ENCODE results near the gene CAPN13. TPM values are rescaled to one million over a fixed set of nuclear protein-coding genes. Genes with fewer than 3 reads are reported as not detected.

Gene CAPN13
- total RNA-seq, 2 donors from 2014 or later, result 1.1 TPM; not detected in 1

DNA sequence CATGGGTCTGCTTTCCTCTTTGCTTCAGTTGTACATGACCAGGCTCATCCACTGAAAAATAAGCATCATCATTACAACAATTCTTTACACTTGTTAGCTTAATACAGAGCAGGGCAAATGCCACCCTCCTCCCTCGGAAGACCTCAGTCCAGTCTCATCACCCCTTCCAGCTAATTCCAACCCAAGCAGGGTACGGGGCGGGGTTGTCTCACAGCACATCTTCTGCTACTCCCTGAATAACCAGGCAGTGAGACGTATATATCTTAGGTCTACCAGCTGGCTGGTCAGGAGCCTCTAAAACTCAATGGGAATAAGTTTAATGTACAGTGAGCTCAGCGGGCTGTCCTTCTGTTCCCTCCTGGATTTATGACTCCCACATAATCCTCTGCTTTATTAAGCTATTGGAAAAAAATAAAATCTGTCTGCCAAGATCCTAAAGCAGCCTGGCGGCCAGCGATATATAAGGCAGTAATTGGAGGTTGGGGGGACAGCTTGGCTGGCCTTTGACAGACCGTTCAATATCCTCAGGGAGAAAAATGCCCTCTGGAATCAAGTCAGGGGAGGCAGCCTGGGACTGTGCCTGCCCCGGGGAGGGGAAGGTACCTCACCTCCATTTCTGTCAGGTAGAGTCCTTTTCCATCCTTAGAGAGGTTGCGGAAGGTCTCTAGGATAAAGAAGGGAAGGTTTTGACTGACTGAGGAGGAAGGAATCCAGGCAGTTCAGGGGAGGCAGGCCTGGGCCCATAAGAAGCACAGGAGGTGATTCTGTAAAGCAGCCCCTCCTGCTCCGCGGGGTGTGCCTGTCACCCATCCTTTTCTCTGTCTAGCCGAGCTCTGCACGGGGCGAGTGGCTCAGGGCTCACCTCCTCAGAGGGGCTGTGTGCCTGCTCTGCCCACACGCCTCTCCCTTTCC lies 76.3 kb downstream of the CAPN13 start:
- TF ChIP-seq, protein P1, sequence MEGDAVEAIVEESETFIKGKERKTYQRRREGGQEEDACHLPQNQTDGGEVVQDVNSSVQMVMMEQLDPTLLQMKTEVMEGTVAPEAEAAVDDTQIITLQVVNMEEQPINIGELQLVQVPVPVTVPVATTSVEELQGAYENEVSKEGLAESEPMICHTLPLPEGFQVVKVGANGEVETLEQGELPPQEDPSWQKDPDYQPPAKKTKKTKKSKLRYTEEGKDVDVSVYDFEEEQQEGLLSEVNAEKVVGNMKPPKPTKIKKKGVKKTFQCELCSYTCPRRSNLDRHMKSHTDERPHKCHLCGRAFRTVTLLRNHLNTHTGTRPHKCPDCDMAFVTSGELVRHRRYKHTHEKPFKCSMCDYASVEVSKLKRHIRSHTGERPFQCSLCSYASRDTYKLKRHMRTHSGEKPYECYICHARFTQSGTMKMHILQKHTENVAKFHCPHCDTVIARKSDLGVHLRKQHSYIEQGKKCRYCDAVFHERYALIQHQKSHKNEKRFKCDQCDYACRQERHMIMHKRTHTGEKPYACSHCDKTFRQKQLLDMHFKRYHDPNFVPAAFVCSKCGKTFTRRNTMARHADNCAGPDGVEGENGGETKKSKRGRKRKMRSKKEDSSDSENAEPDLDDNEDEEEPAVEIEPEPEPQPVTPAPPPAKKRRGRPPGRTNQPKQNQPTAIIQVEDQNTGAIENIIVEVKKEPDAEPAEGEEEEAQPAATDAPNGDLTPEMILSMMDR (IDR thresholded peaks at IDR 0.05), result no peak
- no peak overlapping the region for H3K27ac ChIP-seq
- H3K27me3 ChIP-seq (replicated peaks; ENCODE audit: insufficient read depth), result no peaks in the 10 kb centered on the region
- no peaks in the 10 kb centered on the region for H3K9me3 ChIP-seq
- H3K4me1 ChIP-seq (ENCODE audit: control insufficient read depth in 1 of 2, low read depth in 2 of 2), result no peaks in the 10 kb centered on the region
- H3K36me3 ChIP-seq, result no peaks in the 10 kb centered on the region
- no peak for DNase-seq (ENCODE audit: low spot score)
- H3K4me3 ChIP-seq, result no peak overlapping the region
- ATAC-seq (ENCODE audit: insufficient number of reproducible peaks, low FRiP score, low read depth), result no peak

- ATAC-seq (ENCODE audit: insufficient number of reproducible peaks, low FRiP score, low read depth) (no peak), DNase-seq (ENCODE audit: low spot score) (no peak)
- no peaks in the 10 kb centered on the region for H3K27me3 ChIP-seq (replicated peaks; ENCODE audit: insufficient read depth)
These were observed 78.2 kb downstream of the CAPN13 start for GRCh38 chr2:30729031-30729430.

GRCh38 chr2:30722936-30723725 lies 84.1 kb downstream of the CAPN13 start:
- Histone ChIP-seq H3K4me1 (ENCODE audit: control insufficient read depth in 1 of 2, low read depth in 2 of 2) (no peaks in the 10 kb centered on the region), H3K27me3 (replicated peaks; ENCODE audit: insufficient read depth) (no peaks in the 10 kb centered on the region), H3K36me3 (no peaks in the 10 kb centered on the region), H3K4me3 (no peak overlapping the region), H3K9me3 (no peaks in the 10 kb centered on the region), H3K27ac (no peak overlapping the region)
- DNase-seq (ENCODE audit: low spot score) (no peak), ATAC-seq (ENCODE audit: insufficient number of reproducible peaks, low FRiP score, low read depth) (no peak)
- TF ChIP-seq, protein P1 (IDR thresholded peaks at IDR 0.05), result no peak

More at GRCh38 chr2:30729031-30729430, 78.2 kb downstream of the CAPN13 start:
- no peaks in the 10 kb centered on the region for H3K9me3 ChIP-seq
- H3K27ac ChIP-seq, result no peak overlapping the region
- no peaks in the 10 kb centered on the region for H3K4me1 ChIP-seq (ENCODE audit: control insufficient read depth in 1 of 2, low read depth in 2 of 2)
- H3K4me3 ChIP-seq, result no peak overlapping the region
- TF ChIP-seq, protein P1 (IDR thresholded peaks at IDR 0.05), result no peak
- H3K36me3 ChIP-seq, result no peaks in the 10 kb centered on the region

DNA sequence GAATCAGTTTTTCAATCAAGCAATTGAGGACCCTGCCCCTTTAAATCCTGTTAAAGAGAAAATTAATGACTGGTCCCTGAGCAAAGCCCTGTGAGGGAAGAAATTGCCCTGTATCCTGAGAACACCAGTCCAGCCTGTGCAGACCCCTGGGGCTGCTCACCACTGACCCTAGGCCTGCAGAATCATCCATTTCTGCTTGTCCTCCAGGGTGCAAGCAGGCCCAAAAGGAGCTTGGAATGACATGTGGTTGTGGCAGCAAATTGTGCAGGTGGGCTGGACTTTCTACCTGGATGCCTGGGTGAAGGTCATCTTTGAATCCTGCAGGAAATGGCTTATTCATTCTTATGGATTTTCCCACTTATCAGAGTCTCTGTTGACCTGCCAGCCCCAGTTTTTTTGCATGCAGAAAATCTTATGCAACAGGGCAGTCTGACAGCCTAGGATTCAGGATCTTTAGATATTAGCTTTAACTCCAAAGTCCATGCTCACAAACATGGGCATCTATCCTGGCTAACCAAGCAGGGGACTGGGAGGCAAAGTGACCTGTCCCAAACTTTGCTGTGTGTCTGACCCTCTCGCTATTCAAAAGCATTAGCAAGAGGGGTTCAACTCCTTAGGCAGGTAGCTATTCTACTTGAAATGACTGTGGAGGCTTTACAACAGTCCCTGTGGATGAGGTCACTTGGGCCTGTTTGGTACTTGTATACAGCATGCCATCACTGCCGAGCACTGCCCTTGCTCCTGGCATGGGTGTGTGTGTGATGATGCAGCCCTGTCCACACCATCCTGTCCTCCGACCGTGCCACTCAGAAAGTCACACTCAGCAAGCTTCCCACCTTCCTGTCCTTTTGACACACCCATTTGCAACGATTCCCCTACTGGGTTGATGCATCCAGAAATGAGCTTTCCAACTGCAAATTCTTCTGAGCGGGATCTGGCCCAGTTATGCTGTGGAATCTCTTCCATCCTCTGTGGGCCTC lies 85.3 kb downstream of the CAPN13 start:
- no peaks in the 10 kb centered on the region for H3K9me3 ChIP-seq
- no peaks in the 10 kb centered on the region for H3K36me3 ChIP-seq
- H3K27me3 ChIP-seq (replicated peaks; ENCODE audit: insufficient read depth), result no peaks in the 10 kb centered on the region
- ATAC-seq (ENCODE audit: insufficient number of reproducible peaks, low FRiP score, low read depth), result no peak
- H3K4me3 ChIP-seq, result no peak overlapping the region
- H3K27ac ChIP-seq, result no peak overlapping the region
- TF ChIP-seq, protein P1 (IDR thresholded peaks at IDR 0.05), result no peak
- DNase-seq (ENCODE audit: low spot score), result no peak
- H3K4me1 ChIP-seq (ENCODE audit: control insufficient read depth in 1 of 2, low read depth in 2 of 2), result no peaks in the 10 kb centered on the region

All from thoracic aorta (tissue), 2 donors.